Posterior vena cava (tissue), 2 donors: ENCODE data around the gene CAP2. TPM values are rescaled to one million over a fixed set of nuclear protein-coding genes. Genes with fewer than 3 reads are reported as not detected.

Source experiments
- DNase-seq: peaks from one replicate; pipeline ENCODE4 v3.0.0-alpha.2; 2020; ENCODE audit warnings: low spot score
- intact Hi-C, 2 donors: fragments of 100-400 bp; cut with DNase I; formaldehyde crosslinking; loops; one replicate each; pipeline versions ENCODE4 v1.14.1 to v1.14.2; 2022 to 2023
- total RNA-seq, 2 donors: library from RNA; stranded (reverse); fragmentation: NEBNext Ultra II Directional; extraction: Animal tissue kit (Norgen Biotek cat#: 25700); gene quantifications; one replicate each; pipeline ENCODE4 v1.2.1, GENCODE V29; 2021
- donor health status: DM: yes; HTN: yes; CAD: no.
- donor health status: DM: yes; HTN: yes; CAD: no.

Gene CAP2
- total RNA-seq, 2 donors from 2014 or later: 30.2 to 35.6 TPM

GRCh38 chr6:17466707-17467106, 73.3 kb downstream of the CAP2 start:
- intact Hi-C loops: no loop called here
- no peak for DNase-seq

- no peak for DNase-seq
- intact Hi-C loops: no loop called here
Observed at GRCh38 chr6:17469006-17469832, 75.8 kb downstream of the CAP2 start.

- intact Hi-C loops: loop anchor here in 1 of 2 donors (5.0 kb wide), 1 partner anchor 188 kb away; the partner anchor contains the start of gene RBM24
- DNase-seq: no peak
Observed at GRCh38 chr6:17470202-17470937, 77.0 kb downstream of the CAP2 start.

GRCh38 chr6:17470938-17471327, 77.5 kb downstream of the CAP2 start:
- intact Hi-C loops: loop anchor here in 1 of 2 donors (5.0 kb wide), 1 partner anchor 189 kb away; the partner anchor contains the start of gene RBM24
- DNase-seq: no peak

- no peak for DNase-seq
- intact Hi-C loops: loop anchor here in 1 of 2 donors (5.0 kb wide), 1 partner anchor 190 kb away; the partner anchor contains the start of gene RBM24
Observed at GRCh38 chr6:17472653-17473183, 79.3 kb downstream of the CAP2 start.

- intact Hi-C loops: loop anchor here in 1 of 2 donors (5.0 kb wide), 1 partner anchor 191 kb away; the partner anchor contains the start of gene RBM24
- DNase-seq: no peak
Observed at GRCh38 chr6:17473554-17473953, 80.2 kb downstream of the CAP2 start.

- intact Hi-C loops: loop anchor here in 1 of 2 donors (5.0 kb wide), 1 partner anchor 192 kb away; the partner anchor contains the start of gene RBM24
- DNase-seq: no peak
Observed at GRCh38 chr6:17474289-17474688, 80.9 kb downstream of the CAP2 start.

GRCh38 chr6:17475606-17476244, 82.3 kb downstream of the CAP2 start:
- no peak for DNase-seq
- intact Hi-C loops: no loop called here

- intact Hi-C loops: no loop called here
- DNase-seq: no peak
Observed at GRCh38 chr6:17476511-17476910, 83.1 kb downstream of the CAP2 start.

- intact Hi-C loops: no loop called here
- no peak for DNase-seq
Observed at GRCh38 chr6:17477356-17477755, 84.0 kb downstream of the CAP2 start.

GRCh38 chr6:17478223-17478907, 85.0 kb downstream of the CAP2 start:
- no peak for DNase-seq
- intact Hi-C loops: no loop called here

GRCh38 chr6:17478946-17479345, 85.6 kb downstream of the CAP2 start:
- intact Hi-C loops: no loop called here
- DNase-seq: no peak

GRCh38 chr6:17480476-17480875, 87.1 kb downstream of the CAP2 start:
- intact Hi-C loops: no loop called here
- no peak for DNase-seq

- intact Hi-C loops: no loop called here
- DNase-seq: no peak
Observed at GRCh38 chr6:17482711-17483110, 89.3 kb downstream of the CAP2 start.

- DNase-seq: no peak
- intact Hi-C loops: no loop called here
Observed at GRCh38 chr6:17483391-17484016, 90.1 kb downstream of the CAP2 start.

- intact Hi-C loops: no loop called here
- no peak for DNase-seq
Observed at GRCh38 chr6:17484201-17484849, 90.9 kb downstream of the CAP2 start.

GRCh38 chr6:17485181-17485580, 91.8 kb downstream of the CAP2 start:
- intact Hi-C loops: no loop called here
- no peak for DNase-seq

- DNase-seq: no peak
Observed at GRCh38 chr6:17485946-17486345, 92.6 kb downstream of the CAP2 start.

More at GRCh38 chr6:17485946-17486345, 92.6 kb downstream of the CAP2 start:
- intact Hi-C loops: no loop called here
